ENCODE measurements around the gene OR10G4. TPM values are rescaled to one million over a fixed set of nuclear protein-coding genes. Genes with fewer than 3 reads are reported as not detected.
"Not testable (repeated sequence)": the region's sequence is repeated elsewhere in the genome, so short reads cannot be mapped to it uniquely, and the experiment has no call there.

The OR10G4 gene
- total RNA-seq, 1 experiment from 2014 or later: not detected

DNA sequence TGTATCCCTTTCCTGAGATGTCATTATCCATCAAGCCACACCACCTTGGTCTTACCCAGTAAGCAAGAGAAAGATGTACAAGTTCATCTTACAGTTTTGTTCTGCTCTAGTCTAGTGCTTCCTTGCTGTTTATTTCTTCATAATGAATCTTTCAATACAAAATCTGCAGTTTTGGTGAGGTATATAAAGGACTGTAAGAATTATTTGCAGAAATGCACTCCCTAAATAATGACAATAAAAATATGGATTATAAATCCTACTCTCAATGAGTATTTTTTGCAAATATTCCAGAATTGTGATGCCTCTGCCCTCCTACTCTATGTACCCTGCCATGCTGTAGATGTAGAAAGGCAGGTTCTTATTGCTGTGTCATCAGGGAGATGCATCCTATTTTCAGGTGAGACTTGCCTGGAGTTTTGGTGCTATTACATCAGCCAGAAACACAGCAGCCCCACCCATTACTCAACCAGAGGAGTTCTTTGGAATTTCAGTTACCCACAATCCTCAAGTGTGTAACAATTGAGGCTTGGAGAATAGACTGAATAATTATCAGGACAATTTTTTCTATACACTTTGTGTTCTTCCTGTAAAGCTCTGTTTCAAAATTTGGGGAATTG lies 35.0 kb upstream of the OR10G4 start, which contains the start of gene OR10S1:
Gene OR10S1 (minus strand): TSS at position 51 of the 617 bp plus-strand sequence. CDS start 117 bp downstream, outside the sequence.
- peak; percentile 79 for DNase-seq (ENCODE audit: unreplicated experiment)
- intact Hi-C loops (cut with micrococcal nuclease): no loop called here
- H3K4me3 Mint-ChIP-seq (ENCODE audit: unreplicated experiment): no peak within 1 kb of the TSS
- H3K36me3 Mint-ChIP-seq (ENCODE audit: insufficient read depth, unreplicated experiment): peaks cover 6% of the 10 kb centered on the region
- H3K27me3 Mint-ChIP-seq (ENCODE audit: insufficient read depth, unreplicated experiment): no peaks in the 10 kb centered on the region
- BruUV-seq (replicated peaks): TSS peak; percentile 82
- ChIA-PET CTCF (no interaction called here), POLR2A (no interaction called here)
- H3K27ac Mint-ChIP-seq (ENCODE audit: low read depth, unreplicated experiment): peak within 1 kb of the TSS; percentile 89
- peaks cover 7% of the 10 kb centered on the region for H3K9me3 Mint-ChIP-seq (ENCODE audit: unreplicated experiment)
- TF ChIP-seq, protein P1, sequence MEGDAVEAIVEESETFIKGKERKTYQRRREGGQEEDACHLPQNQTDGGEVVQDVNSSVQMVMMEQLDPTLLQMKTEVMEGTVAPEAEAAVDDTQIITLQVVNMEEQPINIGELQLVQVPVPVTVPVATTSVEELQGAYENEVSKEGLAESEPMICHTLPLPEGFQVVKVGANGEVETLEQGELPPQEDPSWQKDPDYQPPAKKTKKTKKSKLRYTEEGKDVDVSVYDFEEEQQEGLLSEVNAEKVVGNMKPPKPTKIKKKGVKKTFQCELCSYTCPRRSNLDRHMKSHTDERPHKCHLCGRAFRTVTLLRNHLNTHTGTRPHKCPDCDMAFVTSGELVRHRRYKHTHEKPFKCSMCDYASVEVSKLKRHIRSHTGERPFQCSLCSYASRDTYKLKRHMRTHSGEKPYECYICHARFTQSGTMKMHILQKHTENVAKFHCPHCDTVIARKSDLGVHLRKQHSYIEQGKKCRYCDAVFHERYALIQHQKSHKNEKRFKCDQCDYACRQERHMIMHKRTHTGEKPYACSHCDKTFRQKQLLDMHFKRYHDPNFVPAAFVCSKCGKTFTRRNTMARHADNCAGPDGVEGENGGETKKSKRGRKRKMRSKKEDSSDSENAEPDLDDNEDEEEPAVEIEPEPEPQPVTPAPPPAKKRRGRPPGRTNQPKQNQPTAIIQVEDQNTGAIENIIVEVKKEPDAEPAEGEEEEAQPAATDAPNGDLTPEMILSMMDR (IDR thresholded peaks at IDR 0.05; ENCODE audit: unreplicated experiment): no peak
- H3K4me1 Mint-ChIP-seq (ENCODE audit: insufficient read depth, unreplicated experiment): peaks cover 45% of the 10 kb centered on the region

DNA sequence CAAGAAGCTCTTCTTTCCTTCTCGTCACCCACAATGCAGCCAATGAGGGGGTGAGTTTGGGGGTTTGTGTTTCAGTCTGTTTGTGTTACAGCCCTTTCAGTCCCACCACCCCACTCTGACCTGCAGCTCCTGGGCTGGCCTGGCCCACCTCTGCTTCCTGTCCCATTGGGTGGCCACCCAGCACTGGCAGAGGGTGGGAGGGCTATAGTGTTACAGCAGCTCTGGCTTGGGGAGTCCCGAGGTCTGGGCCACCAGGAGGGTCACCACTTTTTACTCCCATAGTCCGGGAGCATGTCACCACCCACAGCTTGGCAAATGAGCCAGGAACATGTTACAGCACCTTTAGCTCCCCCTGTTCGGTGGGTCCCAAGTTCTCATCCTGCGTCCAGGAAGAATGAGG lies 33.5 kb upstream of the OR10G4 start:
- H3K27me3 Mint-ChIP-seq (ENCODE audit: insufficient read depth, unreplicated experiment): no peaks in the 10 kb centered on the region
- no peak overlapping the region for H3K4me3 Mint-ChIP-seq (ENCODE audit: unreplicated experiment)
- no TSS peak for BruUV-seq (replicated peaks)
- peaks cover 16% of the 10 kb centered on the region for H3K9me3 Mint-ChIP-seq (ENCODE audit: unreplicated experiment)
- ChIA-PET POLR2A (interaction anchor here (0.6 kb wide), 1 partner anchor 119 kb away, joined by 3 read pairs; no protein-coding TSS in a partner anchor), CTCF (no interaction called here)
- intact Hi-C loops (cut with micrococcal nuclease): no loop called here
- H3K27ac Mint-ChIP-seq (ENCODE audit: low read depth, unreplicated experiment): peak overlapping the region; percentile 89
- peaks cover 32% of the 10 kb centered on the region for H3K4me1 Mint-ChIP-seq (ENCODE audit: insufficient read depth, unreplicated experiment)
- TF ChIP-seq, protein P1 (IDR thresholded peaks at IDR 0.05; ENCODE audit: unreplicated experiment): no peak
- H3K36me3 Mint-ChIP-seq (ENCODE audit: insufficient read depth, unreplicated experiment): peaks cover 6% of the 10 kb centered on the region
- DNase-seq (ENCODE audit: unreplicated experiment): no peak

DNA sequence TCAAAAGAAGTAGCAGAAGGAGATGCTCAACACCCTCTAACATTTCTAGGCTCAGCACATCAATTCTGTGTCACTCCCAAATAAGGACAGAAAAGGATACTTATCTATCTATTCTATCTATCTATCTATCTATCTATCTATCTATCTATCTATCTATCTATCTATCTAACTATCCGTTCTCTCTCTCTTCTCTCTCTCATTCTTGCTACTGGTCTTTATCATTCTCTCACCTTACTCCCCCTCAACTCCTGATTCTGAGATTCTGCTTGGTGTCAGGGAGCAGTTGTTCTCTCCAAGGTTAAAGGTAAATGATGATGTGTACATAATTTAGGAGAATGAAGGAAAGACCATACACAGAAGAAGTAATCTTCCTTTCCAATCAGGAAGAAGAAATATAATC lies 17.7 kb upstream of the OR10G4 start, which contains the start of gene OR10G6:
Gene OR10G6 (minus strand): TSS at position 43 of the 400 bp plus-strand sequence. CDS start 0 bp downstream, at position 43.
- Mint-ChIP-seq H3K4me3 (ENCODE audit: unreplicated experiment) (no peak within 1 kb of the TSS), H3K27me3 (ENCODE audit: insufficient read depth, unreplicated experiment) (no peaks in the 10 kb centered on the region), H3K27ac (ENCODE audit: low read depth, unreplicated experiment) (no peak within 1 kb of the TSS), H3K4me1 (ENCODE audit: insufficient read depth, unreplicated experiment) (no peaks in the 10 kb centered on the region), H3K9me3 (ENCODE audit: unreplicated experiment) (no peaks in the 10 kb centered on the region), H3K36me3 (ENCODE audit: insufficient read depth, unreplicated experiment) (no peaks in the 10 kb centered on the region)
- DNase-seq (ENCODE audit: unreplicated experiment): no peak
- TF ChIP-seq, protein P1 (IDR thresholded peaks at IDR 0.05; ENCODE audit: unreplicated experiment): no peak
- intact Hi-C loops (cut with micrococcal nuclease): no loop called here
- ChIA-PET POLR2A (interaction anchor here (0.8 kb wide), 1 partner anchor 12 kb away, joined by 3 read pairs; no protein-coding TSS in a partner anchor), CTCF (no interaction called here)
- BruUV-seq (replicated peaks): no TSS peak

DNA sequence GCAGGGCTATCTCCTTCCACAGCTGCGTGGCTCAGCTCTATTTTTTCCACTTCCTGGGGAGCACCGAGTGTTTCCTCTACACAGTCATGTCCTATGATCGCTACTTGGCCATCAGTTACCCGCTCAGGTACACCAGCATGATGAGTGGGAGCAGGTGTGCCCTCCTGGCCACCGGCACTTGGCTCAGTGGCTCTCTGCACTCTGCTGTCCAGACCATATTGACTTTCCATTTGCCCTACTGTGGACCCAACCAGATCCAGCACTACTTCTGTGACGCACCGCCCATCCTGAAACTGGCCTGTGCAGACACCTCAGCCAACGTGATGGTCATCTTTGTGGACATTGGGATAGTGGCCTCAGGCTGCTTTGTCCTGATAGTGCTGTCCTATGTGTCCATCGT lies 3.0 kb downstream of the OR10G4 start:
- H3K4me1 Mint-ChIP-seq (ENCODE audit: insufficient read depth, unreplicated experiment); H3K27me3 Mint-ChIP-seq (ENCODE audit: insufficient read depth, unreplicated experiment); H3K9me3 Mint-ChIP-seq (ENCODE audit: unreplicated experiment); intact Hi-C loops (cut with micrococcal nuclease); H3K4me3 Mint-ChIP-seq (ENCODE audit: unreplicated experiment); CTCF ChIA-PET; POLR2A ChIA-PET; BruUV-seq (replicated peaks); H3K27ac Mint-ChIP-seq (ENCODE audit: low read depth, unreplicated experiment); DNase-seq (ENCODE audit: unreplicated experiment); H3K36me3 Mint-ChIP-seq (ENCODE audit: insufficient read depth, unreplicated experiment): not testable (repeated sequence)
